ENCODE data around the gene RAB40B. TPM values are rescaled to one million over a fixed set of nuclear protein-coding genes. Genes with fewer than 3 reads are reported as not detected.

The RAB40B gene
- total RNA-seq, 1 donor from 2014 or later = 6.7 TPM

DNA sequence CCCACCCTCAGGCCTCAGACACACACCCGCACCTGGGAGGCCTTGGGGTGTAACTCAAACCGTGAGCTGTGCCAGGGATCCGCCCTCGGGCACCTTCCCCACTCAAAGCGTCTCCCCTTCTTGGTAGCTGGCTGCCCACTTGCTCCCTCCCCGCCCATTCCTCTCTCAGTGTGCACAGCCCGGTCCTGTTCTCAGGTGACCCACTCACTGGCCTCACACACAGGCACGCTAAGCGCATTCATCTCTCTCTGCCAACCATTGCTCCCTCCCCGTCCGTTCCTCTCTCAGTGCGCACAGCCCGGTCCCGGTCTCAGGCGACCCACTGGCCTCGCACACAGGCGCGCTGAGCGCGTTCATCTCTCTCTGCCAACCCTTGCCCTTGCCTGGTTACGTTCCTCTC lies 71.1 kb downstream of the RAB40B start:
- DNase-seq (ENCODE audit: extremely low read depth, low read depth, low spot score) = no peak

GRCh38 chr17:82623707-82624106 lies 74.8 kb downstream of the RAB40B start:
- DNase-seq (ENCODE audit: extremely low read depth, low read depth, low spot score) = no peak

DNA sequence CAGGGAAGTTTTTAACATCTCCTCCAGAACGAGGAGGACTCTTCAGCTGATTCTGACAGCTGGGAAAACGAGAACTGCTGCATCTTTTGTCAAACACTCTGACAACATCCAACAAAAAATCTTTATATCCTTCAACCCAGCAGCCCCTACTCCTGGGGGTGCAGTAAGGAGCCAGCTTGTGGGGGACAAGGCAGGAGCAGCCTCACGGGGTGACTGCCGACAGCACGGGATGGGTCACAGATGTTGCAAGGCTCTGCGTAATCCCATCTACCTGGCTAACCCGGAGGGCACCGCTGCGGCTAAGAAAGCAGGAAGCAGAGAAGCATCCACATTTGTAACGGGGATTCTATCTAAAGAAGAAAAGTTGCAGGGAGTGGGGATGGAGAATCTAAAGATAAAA lies 78.9 kb downstream of the RAB40B start:
- no peak for DNase-seq (ENCODE audit: extremely low read depth, low read depth, low spot score)

- DNase-seq (ENCODE audit: extremely low read depth, low read depth, low spot score) = no peak
Measured at GRCh38 chr17:82619211-82619610, 79.3 kb downstream of the RAB40B start.

DNA sequence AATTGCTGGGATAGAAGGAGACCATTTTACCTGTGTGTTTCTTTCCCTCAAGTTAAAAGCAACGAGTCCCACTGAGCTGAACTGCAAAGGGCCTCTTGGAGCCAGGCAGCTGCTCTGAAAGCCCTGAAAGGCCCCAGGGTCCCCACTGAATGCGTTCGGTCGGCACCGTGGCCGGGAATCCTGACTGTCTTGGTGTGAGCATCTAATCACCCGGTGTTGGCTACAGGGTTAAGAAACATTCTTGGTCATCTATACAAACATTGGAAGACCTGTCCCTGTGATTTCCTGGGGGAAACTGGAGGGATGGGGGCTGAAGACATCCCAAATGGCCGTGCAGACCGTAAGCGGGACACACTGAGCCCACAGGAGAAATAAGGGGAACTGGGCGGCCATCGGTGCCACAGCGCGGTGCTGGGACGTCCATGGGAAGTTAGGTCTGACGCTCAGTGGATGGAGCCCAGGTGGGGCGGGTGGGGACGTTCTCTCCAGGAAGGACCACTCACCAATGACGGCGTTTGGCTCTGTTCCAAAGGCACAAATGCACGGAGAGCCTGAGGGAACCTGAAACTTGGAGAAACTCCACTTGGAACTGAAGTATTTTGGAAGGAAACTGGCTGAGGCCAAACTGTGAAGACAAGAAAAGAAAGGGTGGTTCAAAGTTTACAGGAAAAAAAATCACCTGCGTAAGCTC lies 82.3 kb downstream of the RAB40B start:
- no peak for DNase-seq (ENCODE audit: extremely low read depth, low read depth, low spot score)

- no peak for DNase-seq (ENCODE audit: extremely low read depth, low read depth, low spot score)
Measured at GRCh38 chr17:82615084-82616020, 83.1 kb downstream of the RAB40B start.

GRCh38 chr17:82614095-82614631 lies 84.3 kb downstream of the RAB40B start:
- DNase-seq (ENCODE audit: extremely low read depth, low read depth, low spot score) = no peak

GRCh38 chr17:82613283-82614094 lies 85.0 kb downstream of the RAB40B start:
- DNase-seq (ENCODE audit: extremely low read depth, low read depth, low spot score) = no peak

- DNase-seq (ENCODE audit: extremely low read depth, low read depth, low spot score) = no peak
Measured at GRCh38 chr17:82611140-82612058, 87.1 kb downstream of the RAB40B start.

DNA sequence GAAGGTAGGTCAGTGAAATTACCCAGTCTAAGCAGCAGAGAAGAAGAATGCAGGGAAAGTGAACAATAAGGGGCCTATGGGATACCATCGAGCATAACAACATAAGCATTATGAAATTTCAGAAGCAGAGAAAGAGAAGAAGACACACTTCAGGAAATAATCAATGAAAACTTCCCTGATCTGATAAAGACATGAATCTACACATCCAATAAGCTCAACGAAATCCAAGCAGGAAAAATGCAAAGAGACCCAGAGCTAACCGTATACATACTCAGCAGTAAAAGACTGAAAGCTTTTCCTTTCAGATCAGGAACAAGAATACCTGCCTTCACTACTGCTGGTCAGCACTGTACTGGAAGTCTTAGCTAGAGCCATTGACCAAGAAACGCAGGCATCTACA lies 88.8 kb downstream of the RAB40B start:
- DNase-seq (ENCODE audit: extremely low read depth, low read depth, low spot score) = no peak

GRCh38 chr17:82608816-82609215 lies 89.7 kb downstream of the RAB40B start:
- no peak for DNase-seq (ENCODE audit: extremely low read depth, low read depth, low spot score)

- no peak for DNase-seq (ENCODE audit: extremely low read depth, low read depth, low spot score)
Measured at GRCh38 chr17:82605939-82606600, 92.4 kb downstream of the RAB40B start.

Other genes starting within 250 kb of the RAB40B start
- gene CYBC1, start 247.9 kb downstream of the RAB40B start, total RNA-seq = 56.0 and 76.7 TPM in 2 replicates
- gene NARF, start 240.0 kb downstream of the RAB40B start, total RNA-seq = 94.6 and 104 TPM in 2 replicates
- 55.0 and 56.8 TPM in 2 replicates for gene FOXK2, start 179.0 kb downstream of the RAB40B start, total RNA-seq
- 78.3 and 94.4 TPM in 2 replicates for gene WDR45B, start 50.3 kb downstream of the RAB40B start, total RNA-seq
- gene FN3KRP, start 18.0 kb upstream of the RAB40B start, total RNA-seq = 23.1 and 24.0 TPM in 2 replicates
- gene FN3K, start 36.9 kb upstream of the RAB40B start, total RNA-seq = 2.9 and 19.7 TPM in 2 replicates
- 101 and 144 TPM in 2 replicates for gene TBCD, start 53.4 kb upstream of the RAB40B start, total RNA-seq
- 0.29 and 0.68 TPM in 2 replicates for gene ZNF750, start 141.3 kb upstream of the RAB40B start, total RNA-seq